HG02759 (cell line): ENCODE measurements around the gene C1orf198.

Experiments
- ATAC-seq: cut with Tn5 transposase; IDR thresholded peaks from one replicate; pipeline ENCODE4 v1.9.1; 2021; ENCODE audit warnings: mild to moderate bottlenecking, moderate library complexity; ENCODE audit not compliant: unreplicated experiment

Gene C1orf198

DNA sequence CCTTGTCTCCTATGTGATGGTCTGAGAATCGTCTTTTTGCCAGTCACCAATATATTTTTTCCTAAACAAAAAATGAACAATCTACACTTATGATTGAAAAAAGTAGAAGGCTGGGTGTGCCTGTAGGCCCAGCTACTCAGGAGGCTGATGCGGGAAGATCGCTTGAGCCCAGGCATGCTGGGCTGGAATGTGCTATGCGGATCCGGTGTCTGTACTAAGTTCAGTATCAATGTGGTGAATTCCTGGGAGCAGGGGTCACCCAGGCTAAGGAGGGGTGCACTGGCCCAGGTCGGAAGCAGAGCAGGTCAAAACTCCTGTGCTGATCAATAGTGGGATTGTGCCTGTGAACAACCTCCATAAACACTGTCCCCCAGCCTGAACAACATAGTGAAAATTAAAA lies 25.7 kb upstream of the C1orf198 start:
- ATAC-seq: no peak

DNA sequence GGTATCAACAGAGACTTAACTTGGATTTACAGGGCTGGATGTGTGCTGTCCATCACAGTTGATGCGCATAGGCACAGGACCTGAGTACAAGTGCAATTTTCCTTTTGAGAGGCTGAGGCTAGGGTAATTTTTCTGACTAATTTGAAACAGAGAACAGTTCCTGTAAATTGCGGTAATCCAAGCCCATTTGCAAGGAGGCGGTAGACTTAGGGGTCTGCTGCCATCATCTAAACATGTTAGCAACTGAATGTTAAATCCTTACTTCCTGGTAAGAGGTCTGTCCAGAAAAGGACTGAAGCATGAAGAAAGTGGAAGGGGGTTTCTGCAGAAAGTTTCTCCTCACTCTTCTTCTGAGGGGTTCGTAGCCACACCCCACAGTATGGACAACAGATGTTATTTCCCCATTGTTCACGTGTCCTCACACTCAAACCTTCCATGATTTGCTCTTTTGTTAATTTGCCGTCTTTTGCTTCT lies 23.7 kb upstream of the C1orf198 start:
- peak; percentile 60 for ATAC-seq

DNA sequence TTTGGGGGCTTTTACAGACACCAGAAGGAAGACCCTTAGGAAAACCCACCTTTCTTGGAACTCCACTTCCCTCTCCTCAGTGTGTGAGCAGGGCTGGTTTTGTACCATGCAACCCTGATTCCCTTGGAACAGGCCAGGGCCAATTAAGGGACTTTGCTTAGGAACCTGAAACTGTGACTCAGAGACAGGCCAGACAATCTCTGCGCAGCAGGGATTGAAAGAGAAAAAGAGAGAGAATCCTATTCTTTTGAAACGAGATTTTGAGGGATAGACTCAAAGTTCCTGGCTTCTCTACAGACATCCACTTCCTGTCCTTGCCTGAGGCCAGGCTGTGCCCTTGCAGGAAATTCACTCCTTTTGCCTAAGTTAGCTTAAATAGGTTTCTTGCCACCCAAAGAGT lies 23.1 kb upstream of the C1orf198 start:
- no peak for ATAC-seq

DNA sequence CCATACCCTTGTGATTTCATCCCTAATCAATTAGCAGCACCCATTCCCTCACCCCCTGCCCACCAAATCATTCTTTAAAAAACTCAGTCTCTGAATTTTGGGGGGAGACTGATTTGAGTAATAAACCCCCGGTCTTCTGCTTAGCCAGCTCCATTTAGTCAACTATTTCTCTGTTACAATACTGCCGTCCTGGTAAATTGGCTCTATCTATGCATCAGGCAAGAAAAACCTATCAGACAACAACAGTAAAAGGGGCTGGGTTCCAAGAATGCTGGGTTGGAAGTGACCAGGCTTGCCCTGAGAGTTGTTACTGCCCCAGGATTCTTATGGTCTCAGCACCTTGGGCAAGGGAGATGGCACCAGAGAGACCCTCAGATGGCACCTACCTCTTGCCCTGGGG lies 16.3 kb upstream of the C1orf198 start:
- ATAC-seq: no peak

DNA sequence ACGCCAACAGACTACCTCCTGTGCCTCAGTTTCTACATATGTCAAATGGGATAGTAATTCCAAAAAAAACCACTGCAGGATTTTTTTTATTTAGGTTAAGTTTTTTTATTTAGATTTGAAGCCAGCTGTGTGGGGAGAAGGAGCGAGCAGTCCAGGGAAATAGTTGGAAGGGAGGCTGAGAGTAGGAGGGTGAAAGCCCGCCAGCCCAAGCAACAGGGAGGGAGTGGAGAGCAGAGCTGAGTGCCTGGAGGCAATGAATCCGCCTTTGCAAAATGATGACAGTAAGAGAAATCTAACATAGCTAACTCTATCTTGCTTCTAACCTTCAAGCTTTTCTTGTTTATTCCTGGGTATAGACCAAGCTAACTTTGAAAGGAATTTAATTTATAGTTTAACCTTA lies 15.6 kb upstream of the C1orf198 start:
- ATAC-seq: no peak

DNA sequence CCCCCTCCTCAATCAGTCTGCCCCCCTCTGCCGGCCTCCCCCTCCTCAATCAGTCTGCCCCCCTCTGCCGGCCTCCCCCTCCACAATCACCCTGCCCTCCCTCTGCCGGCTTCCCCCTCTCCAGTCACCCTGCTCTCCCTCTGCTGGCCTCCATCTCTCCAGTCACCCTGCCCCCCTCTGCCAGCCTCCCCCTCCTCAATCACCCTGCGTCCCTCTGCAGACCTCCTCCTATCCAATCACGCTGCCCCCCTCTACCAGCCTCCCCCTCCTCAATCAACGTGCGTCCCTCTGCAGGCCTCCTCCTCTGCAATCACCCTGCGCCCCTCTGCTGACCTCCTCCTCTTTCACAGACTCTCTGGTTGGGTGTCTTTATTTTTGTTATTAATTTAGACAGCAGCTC lies 11.5 kb upstream of the C1orf198 start:
- no peak for ATAC-seq

DNA sequence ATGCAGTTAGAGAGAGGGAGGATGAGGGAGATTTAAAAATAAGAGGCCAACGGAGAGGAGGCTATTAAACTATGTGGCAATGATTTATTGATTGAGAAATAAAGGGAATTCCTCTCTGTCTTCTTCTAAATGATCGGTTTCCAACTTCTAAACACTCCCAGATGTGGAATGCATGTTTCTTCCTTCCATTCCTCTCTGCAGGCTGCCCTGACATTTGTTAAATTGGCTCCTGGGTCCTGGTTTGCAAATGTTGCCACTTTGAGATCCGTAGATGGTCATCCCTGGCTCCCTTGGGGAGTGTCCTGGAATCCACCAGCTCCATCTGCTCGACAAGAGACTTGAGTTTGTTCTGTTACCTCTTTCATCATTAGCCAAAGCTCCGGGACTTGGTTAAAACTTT lies 10.3 kb upstream of the C1orf198 start:
- no peak for ATAC-seq

DNA sequence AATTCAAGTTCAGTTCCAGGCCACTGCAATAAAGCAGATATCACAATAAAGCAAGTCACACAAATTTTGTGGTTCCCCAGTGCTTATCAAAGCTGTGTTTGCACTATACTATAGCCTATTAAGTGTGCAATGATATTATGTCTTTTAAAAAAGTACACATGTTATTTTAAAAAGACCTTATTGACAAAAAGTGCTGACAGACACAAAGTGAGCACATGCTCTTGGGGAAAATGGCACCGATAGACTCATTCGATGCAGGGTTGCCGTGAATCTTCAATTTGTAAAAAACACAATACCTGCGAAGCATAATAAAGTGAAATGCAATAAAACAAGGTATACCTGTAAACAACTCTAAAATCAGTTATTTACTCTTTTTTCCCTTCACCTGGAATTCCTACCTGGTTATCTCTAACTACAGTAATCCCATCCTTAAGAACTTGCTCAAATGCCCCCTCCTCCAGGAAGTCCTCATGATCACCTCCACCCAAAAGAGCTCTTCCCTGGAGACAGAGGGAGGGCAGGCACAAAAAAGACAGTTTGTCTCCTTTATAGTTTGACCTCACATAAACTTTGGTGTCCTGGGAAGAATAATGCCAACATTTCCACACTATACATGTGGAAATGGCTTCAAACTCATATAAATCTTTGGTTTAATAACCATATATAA lies 9.7 kb upstream of the C1orf198 start:
- no peak for ATAC-seq

DNA sequence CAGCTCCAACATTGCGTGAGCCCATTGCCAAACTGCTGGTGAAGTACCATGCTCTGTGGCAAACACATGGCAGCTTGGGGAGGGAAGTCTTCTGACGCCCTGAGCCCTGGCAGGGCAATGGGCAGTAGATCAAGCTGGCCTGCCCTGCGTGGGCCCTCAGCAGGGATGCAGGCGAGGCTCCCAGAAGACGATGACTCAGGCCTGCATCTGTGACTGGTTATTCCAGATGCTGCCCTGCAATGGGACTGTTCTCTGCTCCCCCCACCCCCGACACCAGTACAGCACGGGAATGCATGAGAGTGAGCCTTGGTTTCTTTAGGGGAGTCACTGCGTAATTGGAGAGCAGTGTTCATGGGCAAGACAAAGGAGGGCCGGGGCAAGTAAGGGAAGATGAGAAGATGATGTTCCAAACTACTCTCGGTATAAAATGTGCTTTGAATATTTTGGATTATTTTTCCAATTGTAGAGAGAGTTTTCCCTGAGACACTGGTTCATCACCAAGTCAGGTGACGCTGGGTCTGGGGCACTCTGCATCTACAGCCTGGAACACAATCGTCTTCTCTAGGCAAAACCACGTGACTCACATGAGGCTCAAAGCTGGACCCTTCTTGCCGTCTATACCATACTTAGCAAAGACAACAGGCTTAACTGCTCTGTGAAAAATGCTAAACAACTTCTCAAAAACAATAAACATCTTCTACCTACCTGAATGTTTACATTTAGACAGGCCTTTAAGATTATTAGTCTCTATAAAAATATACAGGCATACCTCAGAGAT lies 9.0 kb upstream of the C1orf198 start:
- no peak for ATAC-seq

DNA sequence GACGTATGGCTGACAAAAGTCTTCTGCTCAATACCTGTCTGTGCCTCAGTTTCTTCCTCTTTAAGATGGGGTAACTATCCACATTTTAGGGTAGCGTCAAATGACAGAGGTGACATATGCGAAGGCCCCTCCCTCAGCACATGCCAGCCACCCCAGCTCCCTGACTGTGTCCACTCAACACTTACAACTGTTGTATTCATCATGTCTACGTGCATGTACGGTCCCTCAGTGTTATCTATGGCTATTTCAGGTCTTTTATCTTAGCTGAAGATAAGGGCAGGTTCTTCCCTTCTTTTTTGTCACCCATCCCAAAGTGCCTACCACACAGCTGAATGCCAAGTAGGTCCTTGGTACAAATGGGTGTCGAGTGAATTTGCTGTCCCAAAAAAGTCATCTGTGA lies 8.3 kb upstream of the C1orf198 start:
- no peak for ATAC-seq

DNA sequence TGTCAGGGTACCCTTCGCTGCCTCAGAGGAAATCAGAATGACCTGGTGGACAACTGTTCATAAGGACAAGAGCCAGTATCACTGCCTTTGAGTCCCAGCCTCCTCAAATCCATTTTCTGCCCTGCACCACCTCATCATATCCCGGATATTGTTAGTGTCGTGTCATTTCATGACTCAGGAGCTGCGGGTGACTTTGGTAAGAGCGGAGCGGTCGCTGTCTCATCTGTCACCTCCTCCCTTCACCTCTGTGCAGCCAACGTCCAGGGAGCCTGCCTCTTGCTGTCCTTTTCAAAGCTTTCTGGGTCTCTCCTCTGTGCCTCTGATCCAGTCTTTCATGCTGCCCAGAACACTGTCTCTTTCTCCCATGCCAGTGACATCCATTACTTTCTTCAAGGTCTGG lies 7.0 kb upstream of the C1orf198 start:
- no peak for ATAC-seq

DNA sequence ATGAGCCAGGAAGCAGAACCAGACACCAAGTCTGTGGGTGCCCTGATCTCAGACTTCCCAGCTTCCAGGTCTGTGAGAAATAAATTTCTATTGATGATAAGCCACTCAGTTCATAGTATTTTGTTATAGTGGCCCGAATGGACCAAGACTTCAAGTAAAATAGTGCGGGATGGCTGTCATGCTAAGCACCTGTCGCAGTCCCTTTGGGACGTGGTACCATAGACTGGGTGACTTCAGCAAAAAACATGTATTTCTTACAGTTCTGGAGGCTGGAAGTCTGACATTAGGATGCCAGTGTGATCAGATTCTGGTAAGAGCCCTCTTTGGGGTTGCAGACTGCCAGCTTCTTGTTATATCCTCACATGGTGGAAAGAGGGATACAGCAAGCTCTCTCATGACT lies 2.6 kb upstream of the C1orf198 start:
- ATAC-seq: no peak

DNA sequence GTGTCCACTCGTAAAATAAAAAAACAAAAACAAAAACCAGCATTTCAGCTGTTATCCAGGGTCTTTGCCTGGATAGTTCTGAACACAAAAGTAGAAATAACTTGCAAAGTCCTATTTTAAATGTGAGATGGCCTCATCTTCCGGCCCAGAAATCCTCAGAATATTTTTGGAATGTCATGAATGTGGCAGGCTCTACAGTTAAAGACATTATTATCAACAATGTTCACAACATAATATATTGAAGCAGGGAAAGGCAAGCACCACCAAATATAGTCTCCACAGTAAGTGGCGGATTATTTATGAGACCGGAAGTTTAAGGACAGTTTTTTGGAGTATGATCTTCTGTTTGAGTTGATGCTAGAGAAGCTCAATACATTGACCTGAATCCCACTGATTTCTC lies 1.2 kb upstream of the C1orf198 start:
- ATAC-seq: no peak

DNA sequence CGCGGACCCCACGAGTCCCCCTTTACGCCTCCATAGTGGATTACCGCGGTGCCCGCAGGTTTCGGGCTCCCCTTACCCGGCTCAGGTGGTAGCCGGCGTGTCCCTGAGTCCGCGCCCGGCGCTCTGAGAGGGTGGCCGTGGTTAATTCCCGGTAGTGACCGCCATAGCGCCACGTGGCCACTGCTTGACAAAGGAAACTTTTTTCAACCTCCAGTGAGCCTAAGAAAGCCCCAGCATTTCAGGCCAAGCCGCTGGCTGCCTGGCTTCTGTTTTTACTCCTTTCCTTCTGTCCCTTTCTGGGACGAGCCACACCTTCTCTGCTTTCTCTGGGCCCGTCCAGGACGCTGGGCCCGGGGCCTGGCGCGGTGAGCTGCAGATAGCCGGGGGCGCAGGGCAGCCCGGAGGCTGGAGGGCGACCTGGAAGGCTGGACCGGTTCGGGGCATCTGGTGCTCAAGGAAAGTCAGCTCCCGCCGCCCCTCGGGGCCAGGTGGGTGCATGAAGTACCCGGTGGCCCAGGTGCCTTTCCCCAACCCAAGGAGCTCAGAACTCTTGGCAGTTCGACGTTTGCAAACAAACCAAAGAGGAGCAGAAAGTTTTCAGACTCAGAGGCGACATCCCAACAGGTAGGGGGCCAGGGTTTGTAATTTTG lies 540 bp upstream of the C1orf198 start:
- peak; percentile 53 for ATAC-seq

DNA sequence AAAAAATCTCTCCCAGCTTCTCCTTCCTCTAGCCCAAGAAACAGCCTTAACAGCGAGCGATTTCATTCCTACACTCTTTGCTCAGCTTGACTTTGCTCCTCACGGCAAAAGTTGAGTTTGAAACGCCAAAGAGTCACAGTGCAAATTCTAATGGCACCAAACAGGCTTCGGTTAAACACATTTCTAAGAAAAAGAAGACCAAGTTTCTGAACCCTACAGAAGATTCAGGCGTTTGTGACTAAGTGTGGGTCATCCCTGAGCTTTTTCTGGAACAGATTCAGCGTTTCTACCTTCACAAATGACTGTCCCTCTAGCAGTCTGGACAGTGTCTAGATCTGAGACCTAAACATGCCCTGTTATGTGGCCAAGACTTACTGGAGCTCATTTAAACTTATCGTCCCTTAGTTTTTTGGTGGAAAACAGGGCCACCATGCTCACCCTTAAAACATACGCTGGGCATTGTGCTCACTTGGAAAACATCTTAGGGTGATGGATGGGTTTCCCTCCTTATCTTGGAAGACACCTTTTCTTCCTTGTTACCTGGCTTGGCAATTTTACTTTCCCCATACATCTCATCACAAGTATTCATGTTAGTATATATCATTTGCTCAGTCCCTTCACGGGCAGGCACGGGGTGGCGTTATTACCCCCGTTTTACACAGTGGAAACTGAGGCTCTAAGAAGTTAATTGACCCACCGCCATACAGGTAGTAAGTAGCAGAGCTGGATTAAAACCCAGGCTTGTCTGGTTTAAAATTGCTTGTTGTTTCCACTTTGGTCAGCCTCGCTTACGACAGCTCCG lies 1.0 kb downstream of the C1orf198 start:
- ATAC-seq: no peak

DNA sequence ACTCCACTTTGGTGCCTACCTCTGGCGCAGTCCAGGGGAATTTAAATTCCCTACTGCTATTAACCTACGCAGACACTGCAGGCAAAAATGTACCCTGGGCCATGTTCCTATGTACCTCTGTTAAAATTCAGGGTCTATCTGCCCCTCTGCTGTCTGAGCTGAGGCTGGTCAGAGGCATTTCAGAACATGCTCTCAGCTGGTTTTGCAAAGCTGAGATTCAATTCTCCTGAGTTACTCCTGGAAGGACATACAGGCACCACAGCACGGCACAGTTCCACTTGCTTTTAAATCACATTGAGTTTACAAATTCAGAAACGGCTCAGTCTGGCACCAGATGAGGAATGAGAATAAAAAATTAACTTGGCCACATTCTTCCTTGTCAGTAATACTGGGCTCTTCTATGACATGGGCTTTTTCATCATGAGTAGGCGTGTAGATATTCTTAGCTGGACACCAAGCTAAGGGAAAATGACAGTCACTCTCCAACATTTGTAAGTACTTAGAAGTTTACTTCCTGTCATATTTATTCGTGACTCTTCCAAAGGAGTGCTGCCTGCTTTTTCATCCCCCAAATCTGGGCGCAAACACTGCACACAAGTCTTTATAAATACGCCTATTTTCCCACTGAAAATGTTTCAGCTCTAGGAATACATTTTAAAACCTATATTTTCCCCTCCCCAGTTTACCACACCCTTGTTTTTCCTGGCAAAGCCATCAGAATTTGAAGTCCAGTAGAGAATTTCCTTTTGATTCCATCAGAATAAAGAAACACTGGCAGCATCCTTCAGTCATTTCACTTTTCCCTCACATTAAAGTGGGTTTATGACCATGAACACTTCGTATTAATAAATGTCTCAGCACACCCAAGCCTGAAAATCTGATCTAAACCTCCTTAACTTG lies 1.9 kb downstream of the C1orf198 start:
- ATAC-seq: no peak

DNA sequence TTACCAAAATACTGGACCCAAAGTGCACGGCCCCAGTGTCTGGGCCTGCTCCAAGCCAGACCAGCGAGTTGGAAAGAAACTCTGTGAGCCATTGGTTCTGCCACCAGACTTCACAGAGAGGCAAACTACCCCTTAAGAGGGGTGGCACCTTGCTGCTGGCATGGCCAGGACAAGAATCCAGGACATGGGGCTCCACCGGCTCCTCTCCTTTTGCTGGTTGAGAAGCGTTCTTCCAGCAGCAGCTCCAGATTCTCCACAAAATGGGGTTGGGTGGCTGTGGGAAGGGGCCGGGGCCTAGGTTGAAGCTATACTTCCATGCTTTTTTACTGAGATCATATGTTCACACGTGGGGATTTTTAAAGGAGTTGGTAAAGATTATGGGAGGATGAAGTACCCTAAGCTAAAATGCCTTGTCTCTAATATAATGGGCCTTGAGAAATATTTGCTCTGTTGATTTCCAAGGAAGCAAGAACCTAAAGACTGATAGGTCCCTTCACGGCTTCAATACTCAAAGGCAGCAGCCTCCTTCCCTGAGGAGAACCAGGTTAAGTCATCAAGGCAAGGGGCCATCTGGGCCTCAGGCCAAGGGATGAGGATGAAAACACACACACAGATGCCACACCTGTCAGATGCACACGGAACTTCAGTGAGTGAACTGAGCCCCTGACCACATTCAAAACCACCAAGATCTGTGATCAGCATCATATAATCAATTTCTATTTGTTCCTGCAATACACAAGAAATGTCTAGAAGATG lies 3.1 kb downstream of the C1orf198 start:
- no peak for ATAC-seq

DNA sequence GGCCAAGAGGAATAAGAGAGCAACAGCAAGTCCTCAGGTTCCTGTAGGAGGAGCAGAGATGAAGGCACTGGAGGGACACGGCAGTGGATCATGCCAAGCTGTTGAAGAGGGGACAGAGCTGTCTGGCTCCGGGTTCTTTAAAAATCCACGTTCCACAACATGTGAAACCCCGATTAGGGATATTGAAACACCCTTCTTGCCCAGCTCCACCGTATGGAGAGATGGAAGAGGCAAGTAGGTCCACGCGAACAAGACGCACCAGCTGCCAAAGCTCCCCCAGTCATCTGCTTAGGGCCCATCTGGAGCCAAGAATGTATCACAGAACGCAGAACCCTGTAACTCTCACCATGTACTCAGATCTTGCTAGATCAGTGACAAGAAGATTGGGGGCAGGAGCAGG lies 3.9 kb downstream of the C1orf198 start:
- ATAC-seq: no peak

DNA sequence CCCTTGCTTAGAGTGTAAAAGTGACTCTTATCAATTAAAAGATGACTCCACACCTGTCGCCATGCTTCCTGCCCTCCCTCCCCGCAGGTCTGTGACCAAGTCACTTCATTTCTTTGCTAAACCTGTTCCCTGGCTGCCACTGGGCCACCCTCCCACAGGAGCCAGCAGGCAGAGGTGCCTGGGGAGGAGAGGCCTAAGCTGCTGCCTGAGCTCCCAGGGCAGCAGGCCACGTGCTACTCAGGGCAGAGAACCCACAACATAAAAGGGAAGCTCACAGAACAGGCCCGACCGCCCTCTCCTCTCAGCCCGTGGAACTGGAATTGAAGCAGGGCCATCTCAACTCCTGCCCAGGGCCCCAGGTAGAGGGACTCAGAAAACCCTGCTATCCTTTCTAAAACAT lies 4.9 kb downstream of the C1orf198 start:
- no peak for ATAC-seq
